ENCODE results near the gene CHCHD6. TPM values are rescaled to one million over a fixed set of nuclear protein-coding genes. Genes with fewer than 3 reads are reported as not detected.

CHCHD6 gene
- total RNA-seq, 3 donors from 2014 or later = 5.9 to 9.8 (median 6.5) TPM

DNA sequence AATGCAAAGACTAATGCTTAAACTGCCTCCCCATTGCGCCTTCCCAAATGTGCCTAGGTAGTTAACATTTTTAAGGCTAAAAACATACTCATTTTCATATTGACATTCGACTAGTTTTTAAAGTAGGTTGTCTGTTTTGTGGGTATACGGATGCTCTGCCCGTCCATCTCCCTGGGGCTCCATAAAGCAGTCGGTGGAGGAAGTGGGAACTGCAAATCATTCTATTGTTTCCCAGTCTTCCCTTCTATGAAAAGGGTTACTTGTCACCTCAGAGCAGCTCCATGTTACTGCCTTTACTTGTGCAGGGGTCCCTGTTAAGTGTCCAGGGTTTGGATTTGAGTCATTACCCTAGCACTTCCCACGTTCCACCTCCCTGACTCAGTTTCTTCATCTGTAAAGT lies 10.9 kb downstream of the CHCHD6 start:
- H3K36me3 ChIP-seq (ENCODE audit: low read depth) = no peaks in the 10 kb centered on the region
- DNase-seq (no peak), ATAC-seq (no peak)
- TF ChIP-seq, protein P1, sequence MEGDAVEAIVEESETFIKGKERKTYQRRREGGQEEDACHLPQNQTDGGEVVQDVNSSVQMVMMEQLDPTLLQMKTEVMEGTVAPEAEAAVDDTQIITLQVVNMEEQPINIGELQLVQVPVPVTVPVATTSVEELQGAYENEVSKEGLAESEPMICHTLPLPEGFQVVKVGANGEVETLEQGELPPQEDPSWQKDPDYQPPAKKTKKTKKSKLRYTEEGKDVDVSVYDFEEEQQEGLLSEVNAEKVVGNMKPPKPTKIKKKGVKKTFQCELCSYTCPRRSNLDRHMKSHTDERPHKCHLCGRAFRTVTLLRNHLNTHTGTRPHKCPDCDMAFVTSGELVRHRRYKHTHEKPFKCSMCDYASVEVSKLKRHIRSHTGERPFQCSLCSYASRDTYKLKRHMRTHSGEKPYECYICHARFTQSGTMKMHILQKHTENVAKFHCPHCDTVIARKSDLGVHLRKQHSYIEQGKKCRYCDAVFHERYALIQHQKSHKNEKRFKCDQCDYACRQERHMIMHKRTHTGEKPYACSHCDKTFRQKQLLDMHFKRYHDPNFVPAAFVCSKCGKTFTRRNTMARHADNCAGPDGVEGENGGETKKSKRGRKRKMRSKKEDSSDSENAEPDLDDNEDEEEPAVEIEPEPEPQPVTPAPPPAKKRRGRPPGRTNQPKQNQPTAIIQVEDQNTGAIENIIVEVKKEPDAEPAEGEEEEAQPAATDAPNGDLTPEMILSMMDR (IDR thresholded peaks at IDR 0.05) = no peak
- no peaks in the 10 kb centered on the region for H3K4me1 ChIP-seq (ENCODE audit: low read depth)
- no peak overlapping the region for H3K4me3 ChIP-seq
- intact Hi-C loops (cut with DNase I, micrococcal nuclease) = no loop called here
- H3K9me3 ChIP-seq = no peaks in the 10 kb centered on the region

DNA sequence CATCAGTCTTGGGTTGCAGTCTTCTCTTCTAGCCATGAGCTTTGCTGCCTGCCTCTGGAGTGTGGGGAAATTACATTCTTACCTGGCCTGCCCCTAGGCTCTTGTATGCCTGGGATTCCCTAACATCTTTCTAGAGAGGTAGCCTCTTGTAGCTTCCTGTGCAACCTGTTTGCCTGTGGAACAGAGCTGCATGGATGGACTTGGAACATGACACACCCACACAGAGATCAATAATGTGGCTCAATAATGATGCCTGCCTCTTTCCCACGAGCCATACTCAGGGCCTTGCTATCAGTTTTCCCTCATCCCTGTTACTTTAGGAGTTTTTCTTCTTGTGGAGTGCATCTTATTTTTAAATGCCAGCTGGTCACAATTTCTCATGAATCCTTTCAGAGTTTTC lies 11.4 kb downstream of the CHCHD6 start:
- no peaks in the 10 kb centered on the region for H3K9me3 ChIP-seq
- H3K4me1 ChIP-seq (ENCODE audit: low read depth) = no peaks in the 10 kb centered on the region
- intact Hi-C loops (cut with DNase I, micrococcal nuclease) = no loop called here
- TF ChIP-seq, protein P1 (IDR thresholded peaks at IDR 0.05) = no peak
- no peak overlapping the region for H3K4me3 ChIP-seq
- H3K36me3 ChIP-seq (ENCODE audit: low read depth) = no peaks in the 10 kb centered on the region
- ATAC-seq (no peak), DNase-seq (no peak)

DNA sequence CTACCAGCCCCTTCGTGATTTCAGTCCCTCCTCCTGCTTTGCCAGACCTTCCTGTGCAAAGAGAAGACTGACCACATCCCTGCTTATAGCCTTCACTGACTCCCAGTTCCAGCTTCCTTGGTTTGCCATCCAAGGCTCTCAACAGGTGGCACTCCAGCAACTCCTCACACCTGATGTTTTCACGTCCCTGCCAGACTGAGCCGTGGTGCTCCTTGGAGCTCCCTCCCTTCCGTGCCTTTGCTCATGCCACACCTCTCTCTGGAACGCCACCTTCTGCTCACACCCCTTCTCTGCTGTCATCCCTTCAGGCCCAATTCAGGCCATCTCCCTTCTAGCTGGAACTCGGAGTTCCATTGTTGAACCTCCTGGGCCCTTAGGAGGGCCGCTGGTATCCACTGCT lies 12.0 kb downstream of the CHCHD6 start:
- TF ChIP-seq, protein P1 (IDR thresholded peaks at IDR 0.05) = no peak
- no peak for ATAC-seq
- Histone ChIP-seq H3K36me3 (ENCODE audit: low read depth) (no peaks in the 10 kb centered on the region), H3K4me1 (ENCODE audit: low read depth) (no peaks in the 10 kb centered on the region), H3K9me3 (no peaks in the 10 kb centered on the region), H3K4me3 (no peak overlapping the region)
- no peak for DNase-seq
- intact Hi-C loops (cut with DNase I, micrococcal nuclease) = no loop called here

DNA sequence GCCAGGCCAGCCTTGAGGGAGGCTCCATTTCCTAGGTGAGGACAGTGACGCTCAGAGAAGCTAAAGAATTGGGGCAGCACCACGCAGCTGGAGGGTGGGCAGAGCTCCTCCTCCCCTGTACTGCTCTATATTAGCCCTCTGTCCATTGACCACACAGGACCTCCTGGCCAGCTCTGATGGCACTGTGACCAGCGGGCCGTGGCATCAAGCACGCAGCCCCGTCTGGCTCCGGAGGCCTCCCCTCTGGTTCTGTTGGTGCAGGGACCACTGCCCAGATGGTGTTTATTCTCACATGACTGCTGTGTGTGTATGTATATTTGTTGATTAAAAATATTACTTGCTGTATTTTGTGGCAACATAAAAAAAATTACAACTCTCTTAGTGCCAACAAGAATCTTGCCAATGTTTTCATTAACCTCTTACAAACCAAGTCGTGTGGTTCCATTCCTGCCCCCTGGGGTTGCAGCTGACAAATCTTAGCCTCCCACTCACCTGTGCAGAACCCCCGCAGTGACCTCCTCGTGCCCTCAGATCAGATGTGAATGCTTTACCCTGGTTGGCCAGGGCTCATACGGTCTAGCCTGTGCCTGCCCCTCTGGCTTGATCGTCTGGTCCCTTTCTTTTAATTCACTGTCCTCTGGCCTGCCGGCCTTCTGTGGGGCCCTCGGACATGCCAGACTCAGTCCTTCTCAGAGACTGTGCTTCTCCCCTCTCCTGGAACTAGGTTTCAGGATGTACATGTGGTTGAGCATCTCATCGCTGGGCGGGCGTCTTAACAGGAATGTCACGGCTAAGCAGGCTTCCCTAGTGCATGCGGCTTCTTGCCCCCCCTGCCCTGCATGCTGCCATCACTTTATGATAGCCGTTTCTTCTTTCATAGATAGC lies 14.8 kb downstream of the CHCHD6 start:
- ATAC-seq = no peak
- Histone ChIP-seq H3K36me3 (ENCODE audit: low read depth) (no peaks in the 10 kb centered on the region), H3K4me3 (no peak overlapping the region), H3K9me3 (no peaks in the 10 kb centered on the region), H3K4me1 (ENCODE audit: low read depth) (no peaks in the 10 kb centered on the region)
- intact Hi-C loops (cut with DNase I, micrococcal nuclease) = no loop called here
- TF ChIP-seq, protein P1 (IDR thresholded peaks at IDR 0.05) = no peak
- DNase-seq = no peak

DNA sequence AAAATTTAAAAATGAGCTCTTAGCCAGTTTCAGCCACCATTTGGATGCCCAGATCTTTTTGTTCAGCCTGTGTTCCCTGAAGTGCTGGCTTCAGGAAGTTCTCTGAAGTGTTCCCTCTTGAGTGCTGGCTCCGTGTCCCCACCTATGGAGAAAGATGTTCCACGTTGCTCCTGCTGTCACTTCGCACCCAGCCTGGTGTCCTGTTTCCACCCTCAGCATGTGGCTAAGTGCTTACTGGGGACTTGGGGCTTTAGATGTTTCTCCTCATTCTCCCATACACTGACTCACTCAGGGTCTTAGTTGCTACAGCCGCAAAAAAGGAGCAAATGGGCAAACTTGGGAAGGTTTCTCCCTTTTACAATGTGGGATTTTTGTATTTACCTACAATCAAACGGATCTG lies 16.6 kb downstream of the CHCHD6 start:
- ATAC-seq = no peak
- no peaks in the 10 kb centered on the region for H3K36me3 ChIP-seq (ENCODE audit: low read depth)
- TF ChIP-seq, protein P1 (IDR thresholded peaks at IDR 0.05) = no peak
- no peaks in the 10 kb centered on the region for H3K4me1 ChIP-seq (ENCODE audit: low read depth)
- intact Hi-C loops (cut with DNase I, micrococcal nuclease) = no loop called here
- DNase-seq = no peak
- H3K4me3 ChIP-seq = no peak overlapping the region
- H3K9me3 ChIP-seq = peaks cover 3% of the 10 kb centered on the region
